ENCODE data around the gene RAB7A. TPM values are rescaled to one million over a fixed set of nuclear protein-coding genes. Genes with fewer than 3 reads are reported as not detected.

The RAB7A gene
- polyA plus RNA-seq, 2 of the 4 experiments (the other 2 are of a cell fraction): 137 to 160 TPM

GRCh38 chr3:128730471-128730870 lies 4.5 kb downstream of the RAB7A start:
- TF ChIP-seq MAZ (IDR thresholded peaks at IDR 0.05; ENCODE audit: borderline replicate concordance, low read depth, low read length) (no peak), HEYL (CRISPR knock-in tag; IDR thresholded peaks at IDR 0.05) (no peak), HOXB5 (CRISPR knock-in tag; IDR thresholded peaks at IDR 0.05) (no peak), PHF8 (IDR thresholded peaks at IDR 0.05; ENCODE audit: borderline replicate concordance, low read depth) (no peak), MAX (IDR thresholded peaks at IDR 0.05) (no peak), TFCP2L1 (CRISPR knock-in tag; IDR thresholded peaks at IDR 0.05) (no peak)
- ATAC-seq: no peak
- ChIA-PET POLR2A (no interaction called here), CTCF (no interaction called here)
- 96% methylated on average over 5 of the region's 5 CpGs for WGBS (ENCODE audit: missing lambda C conversion rate)
- H3K27ac ChIP-seq: no peak overlapping the region
- DNase-seq (ENCODE audit: low read depth in 1 of 2, low spot score in 1 of 2): no peak
- H3K4me3 ChIP-seq: no peak overlapping the region
- FAIRE-seq: no peak
- peaks cover 29% of the 10 kb centered on the region for H3K4me1 ChIP-seq
- H3K9me3 ChIP-seq: no peaks in the 10 kb centered on the region
- H3K4me2 ChIP-seq: no peak overlapping the region

GRCh38 chr3:128734523-128735189 lies 8.7 kb downstream of the RAB7A start:
- Histone ChIP-seq H3K4me3 (no peak overlapping the region), H3K27ac (no peak overlapping the region), H3K4me2 (no peak overlapping the region), H3K4me1 (peaks cover 13% of the 10 kb centered on the region; the same call in 2 of the 3 replicates), H3K9me3 (no peaks in the 10 kb centered on the region)
- WGBS (ENCODE audit: missing lambda C conversion rate): 87% methylated on average over 3 of the region's 3 CpGs
- no peak for TF ChIP-seq ZC3H11A (IDR thresholded peaks at IDR 0.05)
- TF ChIP-seq ZFP36 (IDR thresholded peaks at IDR 0.05; ENCODE audit: borderline replicate concordance, partially characterized antibody): no peak
- TF ChIP-seq HOXB5 (CRISPR knock-in tag; IDR thresholded peaks at IDR 0.05): no peak
- no peak for TF ChIP-seq KDM1A (IDR thresholded peaks at IDR 0.05; ENCODE audit: low read depth)
- TF ChIP-seq FOSB (CRISPR knock-in tag; IDR thresholded peaks at IDR 0.05): no peak
- TF ChIP-seq FOXS1 (CRISPR knock-in tag; IDR thresholded peaks at IDR 0.05): no peak
- TF ChIP-seq MAZ (IDR thresholded peaks at IDR 0.05; ENCODE audit: borderline replicate concordance, low read depth, low read length): no peak
- no peak for TF ChIP-seq ATOH8 (CRISPR knock-in tag; IDR thresholded peaks at IDR 0.05; ENCODE audit: low read depth)
- no peak for TF ChIP-seq GATA3 (IDR thresholded peaks at IDR 0.05; ENCODE audit: borderline replicate concordance)
- TF ChIP-seq CHD4 (IDR thresholded peaks at IDR 0.05; ENCODE audit: borderline replicate concordance): no peak
- no peak for TF ChIP-seq NR3C1 (IDR thresholded peaks at IDR 0.05)
- CTCF ChIA-PET: interaction anchor here (0.9 to 2.6 kb wide), 3 partner anchors 51 to 60 kb away, joined by 4 to 7 read pairs (median 5); no protein-coding TSS in a partner anchor
- no peak for DNase-seq (ENCODE audit: low read depth in 1 of 2, low spot score in 1 of 2)
- FAIRE-seq: no peak
- ATAC-seq: no peak
- POLR2A ChIA-PET: no interaction called here

GRCh38 chr3:128735287-128735686 lies 9.3 kb downstream of the RAB7A start:
- H3K4me3 ChIP-seq: no peak overlapping the region
- H3K9me3 ChIP-seq: no peaks in the 10 kb centered on the region
- DNase-seq (ENCODE audit: low read depth in 1 of 2, low spot score in 1 of 2): no peak
- CTCF ChIA-PET: interaction anchor here (1.6 to 2.6 kb wide), 2 partner anchors 55 to 60 kb away, joined by 5 to 7 read pairs; no protein-coding TSS in a partner anchor
- TF ChIP-seq JUN (IDR thresholded peaks at IDR 0.05): no peak
- no peak for TF ChIP-seq HMGXB4 (CRISPR knock-in tag; IDR thresholded peaks at IDR 0.05; ENCODE audit: borderline replicate concordance)
- TF ChIP-seq MYC (IDR thresholded peaks at IDR 0.05; ENCODE audit: borderline replicate concordance, low read length): no peak
- no peak for TF ChIP-seq HOXA7 (CRISPR knock-in tag; IDR thresholded peaks at IDR 0.05)
- no peak for TF ChIP-seq RNF2 (IDR thresholded peaks at IDR 0.05; ENCODE audit: borderline replicate concordance, low read depth)
- no peak for TF ChIP-seq MAX (IDR thresholded peaks at IDR 0.05)
- no peak for TF ChIP-seq EHMT2 (IDR thresholded peaks at IDR 0.05; ENCODE audit: low read depth)
- no peak for TF ChIP-seq ZSCAN20 (CRISPR knock-in tag; IDR thresholded peaks at IDR 0.05)
- no peak for TF ChIP-seq HES2 (IDR thresholded peaks at IDR 0.05)
- TF ChIP-seq KDM1A (IDR thresholded peaks at IDR 0.05; ENCODE audit: low read depth): no peak
- no peak for TF ChIP-seq BHLHE40 (IDR thresholded peaks at IDR 0.05; ENCODE audit: low read depth, low read length)
- no peak for TF ChIP-seq PBX3 (IDR thresholded peaks at IDR 0.05)
- no peak for TF ChIP-seq TFCP2L1 (CRISPR knock-in tag; IDR thresholded peaks at IDR 0.05)
- TF ChIP-seq TP53 (CRISPR knock-in tag; IDR thresholded peaks at IDR 0.05): no peak
- no peak for ATAC-seq
- no peak for FAIRE-seq
- peaks cover 13% of the 10 kb centered on the region; the same call in 2 of the 3 replicates for H3K4me1 ChIP-seq
- no peak overlapping the region for H3K4me2 ChIP-seq
- no peak overlapping the region for H3K27ac ChIP-seq
- POLR2A ChIA-PET: no interaction called here
